ENCODE data around the gene DAAM1.

Gene DAAM1

GRCh38 chr14:59313658-59314608 lies 125.5 kb downstream of the DAAM1 start:
- no peaks in the 10 kb centered on the region for H3K9me3 ChIP-seq (replicated peaks in 1 of 2; ENCODE audit: control insufficient read depth in 2 of 2, insufficient read depth in 1 of 2, low read depth in 1 of 2, low read length in 2 of 2)
- H3K9ac ChIP-seq (ENCODE audit: low read depth, low read length, poor library complexity) = no peak overlapping the region
- no peak overlapping the region for H3K4me3 ChIP-seq (ENCODE audit: low read length in 2 of 2)
- no peaks in the 10 kb centered on the region for H3K79me1 ChIP-seq (ENCODE audit: low read depth, low read length)
- no peak overlapping the region for H4K91ac ChIP-seq (ENCODE audit: low read depth, low read length, poor library complexity)
- H3K14ac ChIP-seq (ENCODE audit: low read length) = no peak overlapping the region
- no peaks in the 10 kb centered on the region for H3K27me3 ChIP-seq (ENCODE audit: control insufficient read depth in 3 of 3, insufficient read depth in 3 of 3, low read depth in 1 of 3, low read length in 3 of 3)
- DNase-seq (ENCODE audit: low spot score) = no peak
- no peak overlapping the region for H2BK5ac ChIP-seq (ENCODE audit: low read length)
- H2BK120ac ChIP-seq (ENCODE audit: low read depth, low read length) = no peak overlapping the region
- H4K8ac ChIP-seq (ENCODE audit: low read depth, low read length) = no peak overlapping the region
- H2BK15ac ChIP-seq (ENCODE audit: low read length) = no peak overlapping the region
- no peak overlapping the region for H3K23ac ChIP-seq (ENCODE audit: low read depth, low read length, poor library complexity)
- no peak overlapping the region for H3K27ac ChIP-seq (replicated peaks; ENCODE audit: low read length)
- H3K36me3 ChIP-seq (replicated peaks in 1 of 2; ENCODE audit: control insufficient read depth in 2 of 2, insufficient read depth in 2 of 2, low read length in 2 of 2) = no peaks in the 10 kb centered on the region
- no peak overlapping the region for H3K4ac ChIP-seq (ENCODE audit: low read length)
- WGBS, 2 donors (ENCODE audit: extremely low coverage in 2 of 2, insufficient read length in 2 of 2, insufficient replicate concordance in 1 of 2) = no CpG with 5 or more reads among the region's 3 CpGs
- H2BK12ac ChIP-seq (ENCODE audit: low read length) = no peak overlapping the region
- H3K4me2 ChIP-seq (ENCODE audit: insufficient read depth, low read length, poor library complexity, severe bottlenecking) = no peak overlapping the region
- no peak overlapping the region for H3K18ac ChIP-seq (ENCODE audit: low read length)
- no peak overlapping the region for H2AFZ ChIP-seq (ENCODE audit: low read length)
- no peak overlapping the region for H2AK5ac ChIP-seq (ENCODE audit: low read depth, low read length)
- peaks cover 4 to 8% of the 10 kb centered on the region in 2 donors for H3K4me1 ChIP-seq (ENCODE audit: control insufficient read depth in 2 of 2, insufficient read depth in 1 of 2, low read depth in 1 of 2, low read length in 2 of 2)

GRCh38 chr14:59314953-59315599 lies 126.6 kb downstream of the DAAM1 start:
- Histone ChIP-seq H3K14ac (ENCODE audit: low read length) (no peak overlapping the region), H3K27ac (replicated peaks; ENCODE audit: low read length) (no peak overlapping the region), H3K9ac (ENCODE audit: low read depth, low read length, poor library complexity) (no peak overlapping the region), H2BK15ac (ENCODE audit: low read length) (no peak overlapping the region), H3K79me1 (ENCODE audit: low read depth, low read length) (no peaks in the 10 kb centered on the region), H4K8ac (ENCODE audit: low read depth, low read length) (no peak overlapping the region), H2AK5ac (ENCODE audit: low read depth, low read length) (no peak overlapping the region), H3K18ac (ENCODE audit: low read length) (no peak overlapping the region), H3K4ac (ENCODE audit: low read length) (no peak overlapping the region), H3K36me3 (replicated peaks in 1 of 2; ENCODE audit: control insufficient read depth in 2 of 2, insufficient read depth in 2 of 2, low read length in 2 of 2) (no peaks in the 10 kb centered on the region), H3K27me3 (ENCODE audit: control insufficient read depth in 3 of 3, insufficient read depth in 3 of 3, low read depth in 1 of 3, low read length in 3 of 3) (no peaks in the 10 kb centered on the region), H3K9me3 (replicated peaks in 1 of 2; ENCODE audit: control insufficient read depth in 2 of 2, insufficient read depth in 1 of 2, low read depth in 1 of 2, low read length in 2 of 2) (no peaks in the 10 kb centered on the region), H3K4me3 (ENCODE audit: low read length in 2 of 2) (no peak overlapping the region), H2AFZ (ENCODE audit: low read length) (no peak overlapping the region), H2BK5ac (ENCODE audit: low read length) (no peak overlapping the region), H4K91ac (ENCODE audit: low read depth, low read length, poor library complexity) (no peak overlapping the region), H3K4me1 (ENCODE audit: control insufficient read depth in 2 of 2, insufficient read depth in 1 of 2, low read depth in 1 of 2, low read length in 2 of 2) (peaks cover 4 to 8% of the 10 kb centered on the region in 2 donors), H2BK12ac (ENCODE audit: low read length) (no peak overlapping the region), H3K23ac (ENCODE audit: low read depth, low read length, poor library complexity) (no peak overlapping the region), H3K4me2 (ENCODE audit: insufficient read depth, low read length, poor library complexity, severe bottlenecking) (no peak overlapping the region), H2BK120ac (ENCODE audit: low read depth, low read length) (no peak overlapping the region)
- no CpG with 5 or more reads among the region's 5 CpGs for WGBS, 2 donors (ENCODE audit: extremely low coverage in 2 of 2, insufficient read length in 2 of 2, insufficient replicate concordance in 1 of 2)
- DNase-seq (ENCODE audit: low spot score) = no peak

- Histone ChIP-seq H3K27me3 (ENCODE audit: control insufficient read depth in 3 of 3, insufficient read depth in 3 of 3, low read depth in 1 of 3, low read length in 3 of 3) (no peaks in the 10 kb centered on the region), H3K14ac (ENCODE audit: low read length) (no peak overlapping the region), H3K4ac (ENCODE audit: low read length) (no peak overlapping the region), H3K18ac (ENCODE audit: low read length) (no peak overlapping the region), H2BK120ac (ENCODE audit: low read depth, low read length) (no peak overlapping the region), H4K91ac (ENCODE audit: low read depth, low read length, poor library complexity) (no peak overlapping the region), H2BK12ac (ENCODE audit: low read length) (no peak overlapping the region), H3K4me1 (ENCODE audit: control insufficient read depth in 2 of 2, insufficient read depth in 1 of 2, low read depth in 1 of 2, low read length in 2 of 2) (peaks cover 4 to 17% of the 10 kb centered on the region in 2 donors), H3K79me1 (ENCODE audit: low read depth, low read length) (no peaks in the 10 kb centered on the region), H3K9ac (ENCODE audit: low read depth, low read length, poor library complexity) (no peak overlapping the region), H3K4me2 (ENCODE audit: insufficient read depth, low read length, poor library complexity, severe bottlenecking) (no peak overlapping the region), H2AK5ac (ENCODE audit: low read depth, low read length) (no peak overlapping the region), H3K9me3 (replicated peaks in 1 of 2; ENCODE audit: control insufficient read depth in 2 of 2, insufficient read depth in 1 of 2, low read depth in 1 of 2, low read length in 2 of 2) (no peaks in the 10 kb centered on the region), H4K8ac (ENCODE audit: low read depth, low read length) (no peak overlapping the region), H2BK15ac (ENCODE audit: low read length) (no peak overlapping the region), H2AFZ (ENCODE audit: low read length) (no peak overlapping the region), H2BK5ac (ENCODE audit: low read length) (no peak overlapping the region), H3K4me3 (ENCODE audit: low read length in 2 of 2) (no peak overlapping the region), H3K36me3 (replicated peaks in 1 of 2; ENCODE audit: control insufficient read depth in 2 of 2, insufficient read depth in 2 of 2, low read length in 2 of 2) (peaks cover 0 to 4% of the 10 kb centered on the region in 2 donors), H3K23ac (ENCODE audit: low read depth, low read length, poor library complexity) (no peak overlapping the region), H3K27ac (replicated peaks; ENCODE audit: low read length) (no peak overlapping the region)
- WGBS, 2 donors (ENCODE audit: extremely low coverage in 2 of 2, insufficient read length in 2 of 2, insufficient replicate concordance in 1 of 2) = no CpG with 5 or more reads among the region's 1 CpG
- DNase-seq (ENCODE audit: low spot score) = no peak
Observed at GRCh38 chr14:59316151-59316830, 127.8 kb downstream of the DAAM1 start.

GRCh38 chr14:59317346-59317745 lies 128.9 kb downstream of the DAAM1 start:
- WGBS, 2 donors (ENCODE audit: extremely low coverage in 2 of 2, insufficient read length in 2 of 2, insufficient replicate concordance in 1 of 2) = no CpG with 5 or more reads among the region's 2 CpGs
- H3K27me3 ChIP-seq (ENCODE audit: control insufficient read depth in 3 of 3, insufficient read depth in 3 of 3, low read depth in 1 of 3, low read length in 3 of 3) = no peaks in the 10 kb centered on the region
- DNase-seq (ENCODE audit: low spot score) = no peak
- no peak overlapping the region for H3K18ac ChIP-seq (ENCODE audit: low read length)
- no peak overlapping the region for H2AFZ ChIP-seq (ENCODE audit: low read length)
- no peak overlapping the region for H3K23ac ChIP-seq (ENCODE audit: low read depth, low read length, poor library complexity)
- H2BK5ac ChIP-seq (ENCODE audit: low read length) = no peak overlapping the region
- H3K9ac ChIP-seq (ENCODE audit: low read depth, low read length, poor library complexity) = no peak overlapping the region
- no peak overlapping the region for H2BK15ac ChIP-seq (ENCODE audit: low read length)
- H3K14ac ChIP-seq (ENCODE audit: low read length) = no peak overlapping the region
- no peak overlapping the region for H3K4me3 ChIP-seq (ENCODE audit: low read length in 2 of 2)
- H3K4me2 ChIP-seq (ENCODE audit: insufficient read depth, low read length, poor library complexity, severe bottlenecking) = no peak overlapping the region
- no peak overlapping the region for H4K91ac ChIP-seq (ENCODE audit: low read depth, low read length, poor library complexity)
- no peaks in the 10 kb centered on the region for H3K79me1 ChIP-seq (ENCODE audit: low read depth, low read length)
- H3K27ac ChIP-seq (replicated peaks; ENCODE audit: low read length) = no peak overlapping the region
- H3K4ac ChIP-seq (ENCODE audit: low read length) = no peak overlapping the region
- H3K4me1 ChIP-seq (ENCODE audit: control insufficient read depth in 2 of 2, insufficient read depth in 1 of 2, low read depth in 1 of 2, low read length in 2 of 2) = peaks cover 4 to 18% of the 10 kb centered on the region in 2 donors
- H2BK12ac ChIP-seq (ENCODE audit: low read length) = no peak overlapping the region
- H2AK5ac ChIP-seq (ENCODE audit: low read depth, low read length) = no peak overlapping the region
- H4K8ac ChIP-seq (ENCODE audit: low read depth, low read length) = no peak overlapping the region
- no peaks in the 10 kb centered on the region for H3K9me3 ChIP-seq (replicated peaks in 1 of 2; ENCODE audit: control insufficient read depth in 2 of 2, insufficient read depth in 1 of 2, low read depth in 1 of 2, low read length in 2 of 2)
- H2BK120ac ChIP-seq (ENCODE audit: low read depth, low read length) = no peak overlapping the region
- peaks cover 0 to 12% of the 10 kb centered on the region in 2 donors for H3K36me3 ChIP-seq (replicated peaks in 1 of 2; ENCODE audit: control insufficient read depth in 2 of 2, insufficient read depth in 2 of 2, low read length in 2 of 2)
